Measurements from ENCODE around the gene MLLT3.
A peak's percentile ranks its signal among the peaks of the same experiment; 100 is the strongest.

GRCh38 chr9:20611691-20612287, 10.5 kb downstream of the MLLT3 start:
- peak in 2 of 3 experiments; percentile 17 to 48 for TF ChIP-seq CTCF (IDR thresholded peaks at IDR 0.05)
- no peak for TF ChIP-seq POLR2A (IDR thresholded peaks at IDR 0.05)

All from testis (tissue), 2 donors.